GM21723 (cell line): Measurements from ENCODE around the gene SEC14L6.
"Not testable (repeated sequence)": the region's sequence is repeated elsewhere in the genome, so short reads cannot be mapped to it uniquely, and the experiment has no call there.

Experiments used
- ATAC-seq: cut with Tn5 transposase; IDR thresholded peaks from one replicate; pipeline ENCODE4 v1.9.1; 2021; ENCODE audit warnings: mild to moderate bottlenecking, moderate library complexity; ENCODE audit not compliant: unreplicated experiment

Gene SEC14L6

DNA sequence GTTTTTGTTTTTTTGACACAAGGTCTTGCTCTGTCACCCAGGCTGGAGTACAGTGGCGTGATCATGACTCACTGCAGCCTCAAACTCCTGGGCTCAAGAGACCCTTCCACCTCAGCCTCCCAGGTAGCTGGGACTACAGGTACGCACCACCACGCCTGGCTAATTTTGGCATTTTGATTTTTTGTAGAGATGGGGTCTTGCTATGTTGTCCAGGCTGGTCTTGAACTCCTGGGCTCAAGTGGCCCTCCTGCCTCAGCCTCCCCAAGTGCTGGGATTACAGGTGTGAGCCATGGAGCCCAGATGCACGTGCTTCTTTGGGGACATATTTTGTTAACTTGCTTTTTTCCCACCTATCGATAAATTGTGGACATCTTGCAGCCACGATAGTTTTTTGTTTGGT, 20.7 kb upstream of the SEC14L6 start:
- not testable (repeated sequence) for ATAC-seq

DNA sequence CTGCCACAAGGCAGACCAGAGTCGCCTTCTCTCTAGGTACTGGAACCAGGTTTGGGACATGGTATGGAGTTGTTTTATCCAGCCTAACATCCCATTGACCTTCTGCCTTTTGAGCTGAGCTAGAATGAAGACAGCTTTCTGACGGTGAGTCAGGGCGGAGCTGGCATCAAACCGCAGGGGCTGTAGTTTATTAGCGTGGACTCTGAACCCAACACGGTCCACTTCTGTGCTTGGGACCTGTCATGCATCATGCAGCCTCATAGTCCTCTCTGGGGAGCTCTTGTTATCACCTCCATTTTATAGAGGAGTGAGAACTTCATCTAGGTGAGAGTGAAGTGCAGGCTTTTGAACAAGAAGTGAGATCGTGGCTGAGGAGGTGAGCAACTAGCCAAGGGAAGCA, 19.6 kb upstream of the SEC14L6 start:
- ATAC-seq = no peak

DNA sequence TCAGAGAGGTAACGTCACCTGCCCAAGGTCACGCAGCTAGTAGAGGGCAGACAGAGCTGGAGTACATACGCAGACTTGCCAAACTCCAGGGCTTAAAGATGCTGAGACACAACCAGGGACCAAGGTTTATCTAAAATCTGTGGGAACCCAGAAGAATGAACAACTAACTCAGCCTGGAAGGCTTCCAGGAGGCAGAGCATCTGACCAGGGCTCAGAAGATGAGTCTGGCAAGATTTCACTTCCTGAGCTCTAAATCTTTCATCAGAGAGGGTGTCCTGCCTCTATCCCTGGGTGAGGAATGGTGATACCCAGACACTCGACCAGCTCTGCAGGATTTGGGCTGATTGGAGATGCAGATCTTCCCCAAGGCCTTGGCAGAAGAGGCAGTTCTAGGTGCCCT, 18.8 kb upstream of the SEC14L6 start:
- no peak for ATAC-seq

DNA sequence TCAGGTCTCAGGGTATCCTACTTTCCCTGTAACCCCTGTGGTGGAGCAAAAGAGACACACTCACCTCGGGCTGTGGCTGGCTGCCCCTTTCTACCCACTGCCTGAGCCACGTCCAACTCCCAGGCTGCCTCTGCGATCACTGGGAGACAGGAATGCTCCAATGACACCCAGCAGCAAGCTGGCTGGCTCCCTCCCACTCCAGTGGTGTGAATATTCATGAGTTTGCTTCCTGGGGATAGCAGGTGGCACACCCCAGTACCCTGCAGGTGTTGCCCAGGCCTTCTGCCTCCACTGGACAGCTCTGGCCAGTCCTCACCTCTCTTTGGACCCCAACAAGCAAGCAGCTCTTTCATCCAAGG, 18.2 kb upstream of the SEC14L6 start:
- no peak for ATAC-seq

DNA sequence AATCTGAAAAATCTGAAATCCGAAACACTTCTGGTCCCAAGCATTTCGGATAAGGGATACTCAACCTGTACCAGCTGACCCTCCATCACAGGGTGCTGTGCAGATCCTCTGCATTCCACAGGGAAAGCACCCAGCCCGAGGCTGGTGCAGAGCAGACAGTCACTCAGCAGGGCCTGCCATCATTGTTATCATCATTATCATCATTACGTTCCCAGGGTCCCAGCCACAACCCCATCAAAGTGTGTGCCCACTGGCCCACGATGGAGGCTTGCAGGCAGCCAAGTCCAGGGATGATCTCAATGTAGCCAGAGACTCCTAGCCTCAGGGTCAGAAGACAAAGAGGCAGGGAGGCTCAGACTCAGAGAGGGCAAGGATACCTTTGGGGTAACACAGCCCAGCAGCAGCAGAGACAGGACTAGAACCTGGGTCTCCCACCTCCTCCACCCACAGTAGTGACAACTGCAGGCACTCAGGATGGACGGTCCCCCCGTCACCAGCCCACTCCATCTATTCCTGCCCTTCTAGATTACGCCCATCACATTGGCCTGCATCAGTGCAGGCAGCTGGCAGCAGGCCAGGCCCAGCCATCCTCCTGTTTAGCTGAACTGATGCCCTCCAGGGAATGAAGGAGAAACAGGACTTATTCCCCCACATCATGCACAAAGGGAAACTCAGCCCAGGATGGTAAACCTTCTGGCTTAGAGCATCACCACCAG, 17.7 kb upstream of the SEC14L6 start:
- ATAC-seq = no peak

DNA sequence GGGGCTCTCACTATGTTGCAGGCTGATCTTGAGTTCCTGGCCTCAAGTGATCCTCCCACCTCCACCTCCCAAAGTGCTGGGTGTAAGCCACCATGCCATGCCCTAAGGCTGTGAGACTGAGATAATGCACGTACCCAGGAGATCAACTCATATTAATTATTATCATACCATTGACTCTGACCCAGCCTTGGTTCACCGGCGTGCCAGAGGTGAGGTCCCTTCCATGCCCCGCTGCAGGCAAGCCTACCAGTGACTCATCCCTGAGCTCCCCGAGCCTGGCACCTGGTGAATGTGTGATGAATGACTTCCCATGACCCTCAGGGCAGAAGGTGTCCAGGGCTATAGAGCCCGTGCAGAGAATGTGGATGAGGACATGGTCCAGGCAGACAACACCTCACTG, 15.8 kb upstream of the SEC14L6 start:
- ATAC-seq = no peak

DNA sequence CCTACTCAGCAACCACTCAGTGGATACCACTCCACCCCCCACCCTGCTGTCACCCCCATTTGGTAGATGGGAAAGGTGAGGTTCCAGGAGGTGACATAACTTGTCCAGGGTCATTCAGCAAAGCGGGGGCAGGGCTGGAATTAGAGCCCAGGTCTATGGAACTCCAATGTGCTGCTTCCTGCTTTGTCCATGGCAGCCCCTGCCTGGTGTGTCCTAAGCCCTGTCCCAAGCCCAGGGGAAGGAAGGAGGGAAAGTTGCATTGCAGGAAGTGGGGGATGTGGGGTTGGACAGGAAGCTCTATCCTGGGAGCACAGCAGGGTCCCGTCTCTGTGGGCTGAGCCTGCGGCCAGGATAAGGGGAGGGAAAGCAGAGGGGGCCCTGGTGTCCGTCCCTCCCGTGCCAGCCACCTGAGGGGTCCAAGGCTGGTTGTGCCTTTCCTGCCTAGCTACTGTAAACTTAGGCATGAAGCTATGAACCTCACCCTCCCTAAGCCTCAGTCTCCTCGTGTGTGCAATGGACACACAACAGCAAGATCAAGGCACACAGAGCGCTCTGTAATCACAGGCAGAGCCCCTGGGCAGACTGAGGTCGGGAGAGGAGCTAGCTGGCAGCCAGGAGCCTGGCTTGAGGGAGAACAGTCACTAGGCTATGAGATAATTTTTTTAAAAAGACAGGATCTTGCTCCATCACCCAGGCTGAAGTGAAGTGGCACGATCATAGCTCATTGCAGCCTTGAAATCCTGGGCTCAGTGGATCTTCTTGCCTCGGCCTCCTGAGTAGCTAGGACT, 15.1 kb upstream of the SEC14L6 start:
- no peak for ATAC-seq

DNA sequence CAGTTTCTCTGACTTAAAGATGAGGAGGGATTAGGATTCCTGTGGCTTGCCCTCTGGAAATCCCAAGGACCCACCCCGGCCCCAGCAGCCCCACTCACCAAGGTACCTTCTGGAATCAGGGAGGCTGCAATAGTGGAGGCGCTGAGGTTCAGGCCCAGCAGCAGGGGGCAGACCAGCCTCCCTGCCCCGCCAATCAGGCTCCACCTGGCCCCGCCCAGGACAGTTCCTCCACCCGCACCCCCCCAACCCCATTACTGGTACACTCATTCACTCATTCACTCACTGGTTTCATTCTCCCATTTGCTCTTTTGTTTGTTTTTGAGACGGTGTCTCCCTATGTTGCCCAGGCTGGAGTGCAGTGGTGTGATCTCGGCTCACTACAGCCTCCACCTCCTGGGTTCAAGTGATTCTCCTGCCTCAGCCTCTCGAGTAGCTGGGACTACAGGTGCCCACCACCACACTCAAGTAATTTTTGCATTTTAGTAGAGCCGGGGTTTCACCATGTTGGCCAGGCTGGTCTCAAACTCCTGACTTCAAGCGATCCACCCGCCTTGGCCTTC, 14.2 kb upstream of the SEC14L6 start:
- ATAC-seq = not testable (repeated sequence)

DNA sequence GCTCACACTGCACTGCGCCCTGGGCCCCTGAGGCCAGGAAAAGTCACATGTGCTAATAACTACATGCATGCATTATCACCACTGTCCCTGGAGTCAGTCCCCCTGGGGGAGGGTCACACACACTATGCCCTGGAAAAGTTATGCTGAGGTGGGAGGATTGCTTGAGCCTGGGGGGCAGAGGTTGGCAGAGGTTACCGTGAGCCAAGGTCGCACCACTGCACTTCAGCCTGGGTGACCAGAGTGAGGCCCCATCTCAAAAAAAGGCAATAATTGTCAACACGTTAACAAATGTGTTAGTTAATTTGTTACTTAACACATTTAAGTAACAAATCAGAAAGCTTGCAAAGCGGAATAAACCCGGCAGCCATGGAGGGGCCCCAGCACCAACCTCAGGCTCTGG, 13.3 kb upstream of the SEC14L6 start:
- no peak for ATAC-seq

DNA sequence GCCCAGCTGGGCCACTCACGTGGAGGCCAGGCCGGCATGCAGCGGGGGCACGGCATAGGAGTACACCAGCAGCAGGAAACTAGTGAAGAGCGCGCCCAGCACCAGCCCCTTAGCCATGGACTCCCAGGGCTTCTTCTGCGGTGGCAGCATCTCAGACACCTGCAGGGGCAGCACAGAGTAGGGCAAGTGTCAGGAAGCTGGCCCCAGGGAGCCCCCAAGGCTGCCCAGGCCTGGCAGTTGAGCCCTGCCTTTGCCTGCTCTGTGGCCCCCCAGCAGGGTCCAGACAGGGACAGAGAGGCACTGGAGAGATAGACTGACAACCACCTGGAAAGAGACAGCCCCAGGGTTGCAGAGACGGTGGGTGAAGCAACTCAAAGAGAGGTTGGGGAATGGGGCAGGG, 10.7 kb upstream of the SEC14L6 start:
- no peak for ATAC-seq

DNA sequence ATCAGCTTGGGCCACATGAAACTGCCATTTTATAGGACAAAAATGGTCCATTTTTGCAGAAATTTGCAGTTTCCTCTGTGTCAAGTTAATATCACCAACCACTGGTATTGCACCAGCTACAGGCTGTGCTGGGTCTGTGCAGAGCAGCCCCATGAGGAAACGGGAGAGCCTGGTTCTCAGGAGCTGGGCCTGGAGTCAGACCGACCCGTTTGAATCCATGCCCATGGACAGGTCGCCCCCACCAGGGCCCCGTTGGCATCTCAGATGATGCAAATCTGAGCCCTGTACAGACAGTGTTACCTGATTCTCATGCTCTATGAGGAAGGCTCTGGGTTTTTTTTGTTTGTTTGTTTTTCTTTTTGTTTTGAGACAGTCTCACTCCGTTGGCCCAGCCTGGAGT, 9.8 kb upstream of the SEC14L6 start:
- ATAC-seq = no peak

DNA sequence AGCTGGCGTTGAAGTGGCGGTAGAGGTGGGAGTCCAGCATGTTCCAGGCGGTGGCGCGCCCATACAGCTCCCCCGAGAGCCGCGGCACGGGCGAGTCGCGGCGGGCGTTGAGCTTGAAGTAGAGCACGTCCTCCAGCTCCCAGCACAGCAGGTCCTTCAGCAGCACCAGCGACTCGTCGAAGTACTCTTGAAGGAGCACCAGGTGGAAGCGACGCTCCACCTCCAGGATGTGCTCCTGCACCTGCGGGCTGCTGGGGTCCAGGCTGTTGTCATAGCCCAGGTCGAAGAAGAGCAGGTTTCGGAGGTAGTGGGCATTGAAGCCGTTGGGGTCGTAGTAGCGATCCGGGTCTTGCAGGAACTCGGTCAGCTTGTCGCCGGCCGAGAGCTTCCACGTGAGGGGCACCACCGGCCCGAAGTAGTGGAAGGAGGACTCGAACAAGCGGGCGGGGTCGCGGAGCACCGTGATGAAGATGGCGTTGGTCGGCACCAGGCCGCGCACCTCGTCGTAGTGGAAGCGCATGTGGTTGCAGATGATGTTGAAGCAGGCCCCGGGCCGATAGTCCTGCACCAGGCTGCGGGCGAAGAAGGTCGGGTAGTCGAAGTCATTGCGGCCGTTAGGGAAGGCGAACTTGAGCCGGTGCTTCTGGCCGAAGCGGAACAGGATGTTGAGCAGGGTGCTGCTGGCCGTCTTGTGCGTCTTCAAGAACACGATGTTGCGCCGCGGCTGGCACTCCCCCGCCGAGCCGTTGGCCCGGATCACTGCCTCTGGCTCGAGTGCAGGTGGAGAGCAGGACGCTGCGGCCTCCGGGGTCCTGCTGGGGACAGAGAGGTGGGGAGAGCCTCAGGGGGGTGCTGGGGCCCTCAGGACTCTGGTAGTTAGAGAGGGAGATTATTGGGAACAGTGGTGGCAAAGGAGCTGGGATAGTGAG, 9.0 kb upstream of the SEC14L6 start:
- no peak for ATAC-seq

DNA sequence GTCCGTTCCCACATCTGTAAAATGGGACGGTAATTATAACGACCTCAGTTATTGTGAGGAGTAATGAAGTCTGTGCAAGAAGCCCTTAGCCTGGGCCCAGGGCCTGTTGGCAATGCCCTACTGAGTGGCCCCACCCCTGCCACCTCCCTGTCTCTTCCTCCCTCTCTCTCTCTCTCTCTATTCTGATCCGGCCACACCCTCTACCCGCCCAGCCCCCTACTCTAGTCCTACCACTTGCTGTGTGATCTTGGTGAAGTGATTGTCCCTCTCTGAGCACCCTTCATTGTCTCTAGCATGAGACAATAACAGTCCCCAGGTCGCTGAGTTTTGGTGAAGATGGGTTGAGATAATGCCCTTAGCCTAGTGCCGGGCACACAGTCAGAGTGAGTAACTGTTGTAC, 7.4 kb upstream of the SEC14L6 start:
- ATAC-seq = no peak

DNA sequence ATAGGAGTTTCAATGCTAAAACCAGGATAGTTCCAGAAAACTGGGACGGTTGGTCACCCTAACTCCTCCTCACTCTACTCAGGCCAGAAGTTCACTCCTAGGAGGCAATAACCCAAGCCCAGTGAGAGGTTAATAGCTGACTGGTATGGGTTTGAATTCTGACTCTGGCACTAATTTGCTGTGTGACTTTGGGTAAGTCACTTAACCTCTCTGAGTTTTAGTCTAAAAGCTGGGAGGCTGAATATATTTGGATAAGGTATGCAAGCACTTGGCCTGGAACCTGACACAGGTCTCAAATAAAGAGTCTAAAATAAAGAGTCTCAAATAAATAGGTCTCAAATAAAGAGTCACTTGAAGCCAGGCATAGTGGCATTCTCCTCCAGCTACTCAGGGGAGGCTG, 6.2 kb upstream of the SEC14L6 start:
- ATAC-seq = no peak

DNA sequence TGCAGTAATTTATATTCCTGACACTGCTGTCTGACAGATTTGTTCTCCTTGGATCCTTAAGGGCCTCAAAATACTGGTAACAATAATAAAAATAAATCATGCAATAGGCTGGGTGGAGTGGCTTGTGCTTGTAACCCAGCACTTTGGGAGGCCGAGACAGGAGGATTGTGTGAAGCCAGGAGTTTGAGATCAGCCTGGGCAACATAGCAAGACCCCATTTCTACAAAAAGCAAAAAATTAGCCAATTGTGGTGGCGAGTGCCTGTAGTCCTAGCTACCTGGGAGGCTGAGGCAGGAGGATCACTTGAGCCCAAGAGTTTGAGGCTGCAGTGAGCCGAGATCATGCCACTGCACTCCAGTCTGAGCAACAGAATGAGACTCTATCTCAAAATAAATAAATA, 5.3 kb upstream of the SEC14L6 start:
- not testable (repeated sequence) for ATAC-seq

DNA sequence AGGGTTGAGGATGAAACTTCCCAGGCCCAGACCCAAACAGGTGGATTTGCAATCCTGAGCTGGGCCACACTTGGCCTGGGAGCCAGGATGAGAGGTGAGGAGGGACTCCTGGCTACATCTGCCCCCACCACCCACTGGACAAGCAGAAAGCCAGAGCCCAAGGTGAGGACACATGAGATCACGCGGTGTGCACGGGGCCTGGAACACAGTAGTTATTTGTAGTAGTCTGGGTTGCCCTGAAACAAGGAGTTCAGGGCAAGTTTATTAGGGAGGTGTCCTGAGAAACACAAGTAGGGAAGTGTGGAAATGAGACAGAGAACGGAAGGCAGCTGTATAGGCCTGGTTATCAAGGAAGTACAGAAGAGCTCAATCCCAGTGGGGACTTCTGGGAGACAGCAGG, 647 bp upstream of the SEC14L6 start:
- ATAC-seq = no peak

DNA sequence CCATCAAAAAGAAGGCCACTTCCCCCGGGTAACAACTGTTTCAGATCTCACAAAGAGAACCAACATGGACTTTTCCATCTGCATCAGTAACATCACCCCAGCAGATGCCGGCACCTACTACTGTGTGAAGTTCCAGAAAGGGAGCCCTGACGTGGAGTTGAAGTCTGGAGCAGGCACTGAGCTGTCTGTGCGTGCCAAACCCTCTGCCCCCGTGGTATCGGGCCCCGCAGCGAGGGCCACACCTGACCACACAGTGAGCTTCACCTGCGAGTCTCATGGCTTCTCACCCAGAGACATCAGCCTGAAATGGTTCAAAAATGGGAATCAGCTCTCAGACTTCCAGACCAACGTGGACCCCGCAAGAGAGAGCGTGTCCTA, 3.7 kb downstream of the SEC14L6 start:
- no peak for ATAC-seq

DNA sequence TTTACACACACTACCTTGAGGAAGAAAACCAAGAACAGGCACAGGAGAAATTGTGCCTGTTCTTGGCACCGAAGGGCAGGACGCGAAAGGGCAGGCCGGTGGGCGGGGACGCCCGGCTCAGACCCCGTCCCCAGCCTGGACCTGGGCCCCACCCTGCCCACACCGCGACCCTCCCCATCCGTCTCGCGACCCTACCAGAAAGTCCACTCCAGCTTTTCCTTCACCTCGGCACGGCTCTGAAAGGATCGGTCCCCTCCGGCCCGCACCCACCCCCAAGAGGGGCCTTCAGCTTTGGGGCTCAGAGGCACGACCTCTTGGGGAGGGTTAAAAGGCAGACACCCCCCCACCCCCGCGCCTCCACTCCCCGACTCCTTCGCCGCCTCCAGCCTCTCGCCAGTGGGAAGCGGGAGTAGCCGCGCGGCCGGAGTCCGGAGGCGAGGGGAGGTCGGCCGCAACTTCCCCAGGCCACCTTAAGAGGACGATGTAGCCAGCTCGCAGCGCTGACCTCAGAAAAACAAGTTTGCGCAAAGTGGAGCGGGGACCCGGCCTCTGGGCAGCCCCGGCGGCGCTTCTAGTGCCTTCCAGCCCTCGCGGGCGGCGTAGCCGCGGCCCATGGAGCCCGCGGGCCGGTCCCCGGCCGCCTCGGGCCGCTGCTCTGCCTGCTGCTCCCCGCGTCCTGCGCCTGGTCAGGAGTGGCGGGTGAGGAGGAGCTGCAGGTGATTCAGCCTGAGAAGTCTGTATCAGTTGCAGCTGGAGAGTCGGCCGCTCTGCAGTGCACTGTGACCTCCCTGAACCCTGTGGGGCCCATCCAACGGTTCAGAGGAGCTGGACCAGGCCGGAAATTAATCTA, 4.4 kb downstream of the SEC14L6 start:
- ATAC-seq = no peak

DNA sequence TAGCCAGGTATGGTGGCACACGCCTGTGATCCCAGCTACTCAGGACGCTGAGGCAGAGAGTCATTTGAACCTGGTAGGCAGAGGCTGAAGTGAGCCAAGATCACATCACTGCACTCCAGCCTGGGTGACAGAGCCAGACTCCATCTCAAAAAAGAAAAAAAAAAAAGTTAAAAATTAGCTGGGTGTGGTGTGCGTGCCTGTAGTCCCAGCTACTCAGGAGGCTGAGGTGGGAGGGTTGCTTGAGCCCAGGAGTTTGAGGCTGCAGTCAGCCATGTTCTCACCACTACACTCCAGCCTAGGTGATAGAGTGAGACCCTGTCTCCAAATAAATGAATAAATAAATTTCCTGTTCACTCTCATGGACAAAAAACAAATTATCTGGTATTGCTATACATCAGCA, 5.0 kb downstream of the SEC14L6 start:
- not testable (repeated sequence) for ATAC-seq

DNA sequence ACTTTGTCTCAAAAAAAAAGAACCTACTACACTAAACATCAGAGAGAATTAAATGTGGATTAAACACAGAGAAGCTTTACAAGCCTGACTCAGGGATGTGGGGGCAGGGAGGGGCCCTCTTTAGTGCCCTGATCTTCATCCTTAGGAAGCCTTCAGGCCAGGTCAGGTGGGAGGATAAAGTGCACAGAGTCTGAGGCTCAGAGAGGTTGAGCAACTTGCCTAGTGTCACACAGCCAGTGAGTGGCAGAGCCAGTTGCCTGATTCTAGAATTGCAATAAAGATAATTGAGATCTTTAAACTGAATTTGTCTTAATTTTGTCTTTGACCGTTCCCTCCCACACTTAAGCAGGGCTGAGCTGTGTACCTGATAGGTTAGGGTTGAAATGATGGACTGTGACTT, 7.2 kb downstream of the SEC14L6 start:
- no peak for ATAC-seq
